ENCODE data around the gene FAM181A. TPM values are rescaled to one million over a fixed set of nuclear protein-coding genes. Genes with fewer than 3 reads are reported as not detected.

Gene FAM181A
- total RNA-seq, 1 donor from 2014 or later = not detected

Other genes starting within 250 kb of the FAM181A start
- 1.8 TPM for gene PRIMA1, start 138.9 kb upstream of the FAM181A start, total RNA-seq
- 1.00 TPM for gene ASB2, start 49.2 kb downstream of the FAM181A start, total RNA-seq
- gene CCDC197, start 70.0 kb downstream of the FAM181A start, total RNA-seq = not detected
- 5.5 TPM for gene OTUB2, start 99.0 kb downstream of the FAM181A start, total RNA-seq
- 67.3 TPM for gene DDX24, start 153.9 kb downstream of the FAM181A start, total RNA-seq
- gene IFI27L1, start 154.0 kb downstream of the FAM181A start, total RNA-seq = 18.1 TPM
- 70.2 TPM for gene IFI27, start 183.4 kb downstream of the FAM181A start, total RNA-seq
- 30.8 TPM for gene IFI27L2, start 202.3 kb downstream of the FAM181A start, total RNA-seq
- 0.04 TPM for gene PPP4R4, start 247.0 kb downstream of the FAM181A start, total RNA-seq

All from esophagus mucosa (tissue), 1 donor.